ENCODE measurements around the gene FAM237B. TPM values are rescaled to one million over a fixed set of nuclear protein-coding genes. Genes with fewer than 3 reads are reported as not detected.

The FAM237B gene
- total RNA-seq, 2 experiments from 2014 or later: not detected

Other genes starting within 250 kb of the FAM237B start
- gene STEAP1, start 166.8 kb downstream of the FAM237B start, total RNA-seq: under 1 TPM; 0.32 to 0.69 TPM
- gene STEAP2, start 109.6 kb downstream of the FAM237B start, total RNA-seq: not detected
- gene CFAP69, start 76.1 kb downstream of the FAM237B start, total RNA-seq: under 1 TPM; 0.25 to 0.70 TPM
- gene GTPBP10, start 25.4 kb upstream of the FAM237B start, total RNA-seq: 10 to 100 TPM; 40.8 to 42.5 TPM
- gene CLDN12, start 82.2 kb upstream of the FAM237B start, total RNA-seq: 1 to 10 TPM; 5.4 to 5.8 TPM
- gene PTTG1IP2, start 148.3 kb upstream of the FAM237B start, total RNA-seq: not detected